ENCODE results near the gene SPSB4. TPM values are rescaled to one million over a fixed set of nuclear protein-coding genes. Genes with fewer than 3 reads are reported as not detected.

The SPSB4 gene
- total and polyA plus RNA-seq, 2 of the 8 experiments (the other 6 are each of a cell fraction or from before 2014, with no cell fraction given) = 15.1 to 17.2 TPM

- no peaks in the 10 kb centered on the region for H3K9me3 ChIP-seq (ENCODE audit: insufficient read depth in 2 of 2, low read depth in 1 of 2, low read length in 1 of 2)
- peaks cover 0 to 36% (median 12%) of the 10 kb centered on the region in 4 experiments; a peak in 5 of 7 replicates for H3K27me3 ChIP-seq (replicated peaks in 1 of 4; ENCODE audit: control insufficient read depth in 3 of 4, extremely low read depth in 1 of 4, insufficient read depth in 3 of 4, low read length in 3 of 4)
- 0 out of 2 replicates have a peak overlapping the region, but pooled peaks have one; percentile 27 for H2BK12ac ChIP-seq (ENCODE audit: low read depth, low read length)
- no peak overlapping the region for H3K27ac ChIP-seq (ENCODE audit: low read depth, low read length)
- peak overlapping the region; percentile 87 to 99 for H3K4me2 ChIP-seq (ENCODE audit: insufficient read depth in 1 of 2, low read depth in 2 of 2, low read length in 2 of 2)
- H4K91ac ChIP-seq (replicated peaks; ENCODE audit: insufficient read length, low read length) = no peak overlapping the region
- H3K9ac ChIP-seq (replicated peaks in 1 of 4; ENCODE audit: extremely low read depth in 1 of 4, low read depth in 3 of 4, low read length in 3 of 4) = peak overlapping the region in 3 of 4 experiments; percentile 23 to 64 (median 51); a peak in 5 of 7 replicates
- H3K23ac ChIP-seq (ENCODE audit: insufficient read length) = no peak overlapping the region
- 1% methylated on average over 47 of the region's 48 CpGs; no CpG with 5 or more reads in 1 of the 2 experiments for WGBS, 2 experiments (ENCODE audit: extremely low coverage in 1 of 2, insufficient coverage in 1 of 2, insufficient read length in 1 of 2, insufficient replicate concordance in 2 of 2, low coverage in 1 of 2, low lambda C conversion rate in 2 of 2, missing lambda C conversion rate in 1 of 2)
- H3K4ac ChIP-seq (replicated peaks; ENCODE audit: insufficient read length, low read depth, low read length) = no peak overlapping the region
- H2BK120ac ChIP-seq (replicated peaks; ENCODE audit: low read depth, low read length) = no peak overlapping the region
- no peak overlapping the region for H4K5ac ChIP-seq (ENCODE audit: insufficient read length, low read depth, low read length)
- H3K36me3 ChIP-seq (ENCODE audit: control insufficient read depth in 2 of 4, insufficient read depth in 4 of 4, low read length in 3 of 4) = no peaks in the 10 kb centered on the region
- peak in 1 of 2 experiments; percentile 66 for DNase-seq (ENCODE audit: low read depth in 1 of 2, low spot score in 2 of 2)
- H2AK5ac ChIP-seq (ENCODE audit: low read depth, low read length) = no peak overlapping the region
- peak overlapping the region; percentile 54; the same call in 1 of the 2 replicates for H2BK15ac ChIP-seq (ENCODE audit: low read length)
- H3K4me3 ChIP-seq (ENCODE audit: extremely low read depth in 1 of 4, insufficient read depth in 2 of 4, low read depth in 3 of 4, low read length in 4 of 4) = peak overlapping the region; percentile 64 to 92 (median 82)
- CTCF ChIA-PET (ENCODE audit: partially characterized antibody) = interaction anchor here (0.7 to 9.3 kb wide), 15 partner anchors 8 to 136 kb away, joined by 3 to 333 read pairs (median 4); no protein-coding TSS in a partner anchor
- H3K14ac ChIP-seq (ENCODE audit: insufficient read length) = no peak overlapping the region
- H3K4me1 ChIP-seq (replicated peaks in 1 of 4; ENCODE audit: control insufficient read depth in 3 of 4, insufficient read depth in 4 of 4, low read length in 3 of 4) = peaks cover 0 to 15% (median 5%) of the 10 kb centered on the region in 4 experiments; a peak in 6 of 7 replicates
- no peak for FAIRE-seq
- H3K79me1 ChIP-seq (ENCODE audit: low read depth, low read length) = no peaks in the 10 kb centered on the region; the same call in 1 of the 2 replicates
- H3K18ac ChIP-seq (ENCODE audit: extremely low read depth, low read length) = no peak overlapping the region; the same call in 1 of the 2 replicates
- peaks cover 0 to 4% of the 10 kb centered on the region in 2 experiments for H4K20me1 ChIP-seq (replicated peaks in 1 of 2; ENCODE audit: control insufficient read depth in 1 of 2, insufficient read depth in 2 of 2, low read length in 2 of 2)
- H2AFZ ChIP-seq (ENCODE audit: low read length) = no peak overlapping the region
- POLR2A ChIA-PET (ENCODE audit: partially characterized antibody) = interaction anchor here (0.7 to 2.5 kb wide), 8 partner anchors 8 to 53 kb away, joined by 3 to 22 read pairs (median 3); no protein-coding TSS in a partner anchor
- H2BK20ac ChIP-seq (ENCODE audit: low read length) = no peak overlapping the region
- H3K79me2 ChIP-seq (ENCODE audit: control insufficient read depth in 1 of 2, insufficient read depth in 2 of 2, low read length in 2 of 2) = peaks cover 0 to 22% of the 10 kb centered on the region in 2 experiments; a peak in 2 of 4 replicates
- H2BK5ac ChIP-seq (ENCODE audit: low read depth, low read length) = no peak overlapping the region
- H3K56ac ChIP-seq (replicated peaks; ENCODE audit: insufficient read length, low read depth, low read length) = no peak overlapping the region
- 0 out of 2 replicates have a peak overlapping the region, but pooled peaks have one; percentile 63 for H4K8ac ChIP-seq (ENCODE audit: extremely low read depth, insufficient read depth, low read length)
- H3K23me2 ChIP-seq (ENCODE audit: low read depth, low read length) = peaks cover 14% of the 10 kb centered on the region
- TF ChIP-seq SRF (IDR thresholded peaks at IDR 0.05; ENCODE audit: low read depth, low read length) = no peak
- TF ChIP-seq MAX (IDR thresholded peaks at IDR 0.05) = peak; percentile 4; the same call in 1 of the 2 replicates
- peak; percentile 52; the same call in 1 of the 2 replicates for TF ChIP-seq SUZ12 (IDR thresholded peaks at IDR 0.05; ENCODE audit: low read length)
- no peak for TF ChIP-seq BCL11A (IDR thresholded peaks at IDR 0.05; ENCODE audit: low read depth in 2 of 2, low read length in 2 of 2)
- TF ChIP-seq GABPA (IDR thresholded peaks at IDR 0.05; ENCODE audit: borderline replicate concordance, insufficient read depth, low read length) = no peak
- TF ChIP-seq ATF2 (IDR thresholded peaks at IDR 0.05; ENCODE audit: low read length) = no peak
- TF ChIP-seq FOSL1 (IDR thresholded peaks at IDR 0.05; ENCODE audit: insufficient read depth, low read depth, low read length) = no peak
- TF ChIP-seq RBBP5 (IDR thresholded peaks at IDR 0.05; ENCODE audit: borderline replicate concordance, low read depth, low read length) = no peak
Observed at GRCh38 chr3:141052201-141053069, 1.3 kb downstream of the SPSB4 start.

Measured in H1 (cell line).